HG02884 (cell line): ENCODE measurements around the gene SCAMP2.

Source experiments
- ATAC-seq: cut with Tn5 transposase; IDR thresholded peaks from one replicate; pipeline ENCODE4 v1.9.1; 2021; ENCODE audit warnings: mild to moderate bottlenecking, moderate library complexity; ENCODE audit not compliant: unreplicated experiment

SCAMP2 gene

GRCh38 chr15:74864296-74864695 is 8.9 kb downstream of the SCAMP2 start:
- no peak for ATAC-seq

- ATAC-seq = no peak
These were observed 9.7 kb downstream of the SCAMP2 start for GRCh38 chr15:74863239-74864056.

- no peak for ATAC-seq
These were observed 14.8 kb downstream of the SCAMP2 start for GRCh38 chr15:74858369-74858740.

GRCh38 chr15:74857671-74858368 is 15.3 kb downstream of the SCAMP2 start:
- ATAC-seq = no peak

- ATAC-seq = no peak
These were observed 16.0 kb downstream of the SCAMP2 start for GRCh38 chr15:74857082-74857655.

- no peak for ATAC-seq
These were observed 16.6 kb downstream of the SCAMP2 start for GRCh38 chr15:74856537-74856936.

- no peak for ATAC-seq
These were observed 17.3 kb downstream of the SCAMP2 start for GRCh38 chr15:74855857-74856256.

- ATAC-seq = no peak
These were observed 18.6 kb downstream of the SCAMP2 start for GRCh38 chr15:74854453-74855022.

- ATAC-seq = no peak
These were observed 21.2 kb downstream of the SCAMP2 start for GRCh38 chr15:74851960-74852359.

- ATAC-seq = no peak
These were observed 22.8 kb downstream of the SCAMP2 start for GRCh38 chr15:74850393-74850792.

GRCh38 chr15:74847432-74847831 is 25.7 kb downstream of the SCAMP2 start:
- ATAC-seq = no peak

GRCh38 chr15:74845581-74845980 is 27.6 kb downstream of the SCAMP2 start:
- no peak for ATAC-seq

GRCh38 chr15:74845208-74845568 is 28.0 kb downstream of the SCAMP2 start:
- ATAC-seq = no peak

GRCh38 chr15:74844319-74845207 is 28.6 kb downstream of the SCAMP2 start:
- ATAC-seq = no peak

GRCh38 chr15:74843891-74844299 is 29.3 kb downstream of the SCAMP2 start:
- ATAC-seq = no peak

GRCh38 chr15:74843445-74843828 is 29.7 kb downstream of the SCAMP2 start:
- ATAC-seq = no peak

GRCh38 chr15:74842581-74843444 is 30.4 kb downstream of the SCAMP2 start, which contains the start of gene ULK3:
ULK3 (minus strand) TSS chr15:74843156; CDS start chr15:74843105, 51 bp downstream.
- peak; percentile 80 for ATAC-seq

GRCh38 chr15:74841891-74842373 is 31.2 kb downstream of the SCAMP2 start:
- ATAC-seq = no peak
